Measurements from ENCODE around the gene RASSF1. TPM values are rescaled to one million over a fixed set of nuclear protein-coding genes. Genes with fewer than 3 reads are reported as not detected.

RASSF1 gene
- polyA plus RNA-seq, 2 of the 4 experiments (the other 2 are of a cell fraction) = 14.4 to 15.4 TPM

GRCh38 chr3:50354186-50354764 is 13.6 kb upstream of the RASSF1 start:
- ChIA-PET POLR2A (no interaction called here), CTCF (interaction anchor here (0.8 to 1.7 kb wide), 4 partner anchors 16 to 197 kb away, joined by 3 to 4 read pairs (median 3); no protein-coding TSS in a partner anchor)
- no peak for TF ChIP-seq FOSL2 (IDR thresholded peaks at IDR 0.05)
- TF ChIP-seq FOSL2 (CRISPR knock-in tag; IDR thresholded peaks at IDR 0.05) = no peak
- no peak for TF ChIP-seq CBX8 (IDR thresholded peaks at IDR 0.05)
- no peak for TF ChIP-seq BHLHE40 (IDR thresholded peaks at IDR 0.05; ENCODE audit: low read depth, low read length)
- TF ChIP-seq REST (IDR thresholded peaks at IDR 0.05) = no peak
- TF ChIP-seq PBX3 (IDR thresholded peaks at IDR 0.05) = no peak
- no peak for TF ChIP-seq RNF2 (IDR thresholded peaks at IDR 0.05; ENCODE audit: borderline replicate concordance, low read depth)
- no peak for TF ChIP-seq SMC3 (IDR thresholded peaks at IDR 0.05)
- TF ChIP-seq HDAC2 (IDR thresholded peaks at IDR 0.05) = no peak
- no peak for TF ChIP-seq MAFK (IDR thresholded peaks at IDR 0.05; ENCODE audit: partially characterized antibody)
- peaks cover 47% of the 10 kb centered on the region for H3K4me1 ChIP-seq
- 97% methylated on average over 5 of the region's 5 CpGs for WGBS (ENCODE audit: missing lambda C conversion rate)
- H3K9me3 ChIP-seq = no peaks in the 10 kb centered on the region
- no peak overlapping the region for H3K27ac ChIP-seq
- no peak overlapping the region for H3K4me2 ChIP-seq
- no peak overlapping the region for H3K4me3 ChIP-seq
- no peak for DNase-seq (ENCODE audit: low read depth in 1 of 2, low spot score in 1 of 2)
- no peak for FAIRE-seq
- ATAC-seq = no peak

GRCh38 chr3:50353245-50354004 is 12.8 kb upstream of the RASSF1 start:
- 93% methylated on average over 6 of the region's 12 CpGs for WGBS (ENCODE audit: missing lambda C conversion rate)
- Histone ChIP-seq H3K4me1 (peaks cover 47% of the 10 kb centered on the region), H3K4me2 (no peak overlapping the region), H3K4me3 (no peak overlapping the region), H3K9me3 (no peaks in the 10 kb centered on the region), H3K27ac (no peak overlapping the region)
- DNase-seq (ENCODE audit: low read depth in 1 of 2, low spot score in 1 of 2) = no peak
- TF ChIP-seq NPAS2 (CRISPR knock-in tag; IDR thresholded peaks at IDR 0.05; ENCODE audit: borderline replicate concordance) (no peak), MAZ (IDR thresholded peaks at IDR 0.05; ENCODE audit: borderline replicate concordance, low read depth, low read length) (no peak), CBX2 (IDR thresholded peaks at IDR 0.05; ENCODE audit: borderline replicate concordance, low read depth) (no peak), HOXA7 (CRISPR knock-in tag; IDR thresholded peaks at IDR 0.05) (no peak), EHF (CRISPR knock-in tag; IDR thresholded peaks at IDR 0.05) (no peak), REST (IDR thresholded peaks at IDR 0.05) (no peak), NR3C1 (IDR thresholded peaks at IDR 0.05) (no peak), SREBF2 (IDR thresholded peaks at IDR 0.05) (no peak), ZNF302 (CRISPR knock-in tag; IDR thresholded peaks at IDR 0.05) (no peak), ATOH8 (CRISPR knock-in tag; IDR thresholded peaks at IDR 0.05; ENCODE audit: low read depth) (no peak), HES2 (IDR thresholded peaks at IDR 0.05) (no peak), HEYL (CRISPR knock-in tag; IDR thresholded peaks at IDR 0.05) (no peak)
- POLR2A ChIA-PET = no interaction called here
- ATAC-seq = no peak
- CTCF ChIA-PET = interaction anchor here (0.6 to 1.7 kb wide), 7 partner anchors 16 to 1556 kb away, joined by 3 to 5 read pairs (median 4); partner anchors contain the start of gene TUSC2
- FAIRE-seq = no peak
